ENCODE data around the gene PMEPA1.
"Not testable (repeated sequence)": the region's sequence is repeated elsewhere in the genome, so short reads cannot be mapped to it uniquely, and the experiment has no call there.

The PMEPA1 gene

GRCh38 chr20:57654363-57654997 is 55.3 kb downstream of the PMEPA1 start:
- in situ Hi-C loops (cut with MboI; ENCODE audit: low sequenced_read_pairs) = no loop called here

DNA sequence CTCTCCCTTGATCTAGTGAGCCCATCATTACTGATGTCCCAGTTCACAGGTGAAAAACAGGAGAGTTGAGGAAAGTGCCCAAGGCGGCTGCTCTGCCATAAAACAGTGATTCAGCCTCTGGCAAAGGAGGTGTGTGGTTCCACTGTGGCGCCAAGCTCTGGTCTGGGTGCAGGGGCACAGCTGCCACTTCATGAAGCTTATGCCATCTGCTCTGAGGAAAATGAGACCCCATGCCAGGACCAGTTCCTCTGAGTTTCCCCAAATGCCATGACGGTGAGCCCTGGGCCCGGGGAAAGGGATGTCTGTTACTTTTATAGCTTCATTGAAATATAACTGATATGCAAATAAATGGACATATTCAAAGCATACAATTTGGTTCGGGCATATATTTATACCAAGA is 55.9 kb downstream of the PMEPA1 start:
- in situ Hi-C loops (cut with MboI; ENCODE audit: low sequenced_read_pairs) = no loop called here

GRCh38 chr20:57653546-57653900 is 56.3 kb downstream of the PMEPA1 start:
- in situ Hi-C loops (cut with MboI; ENCODE audit: low sequenced_read_pairs) = no loop called here

DNA sequence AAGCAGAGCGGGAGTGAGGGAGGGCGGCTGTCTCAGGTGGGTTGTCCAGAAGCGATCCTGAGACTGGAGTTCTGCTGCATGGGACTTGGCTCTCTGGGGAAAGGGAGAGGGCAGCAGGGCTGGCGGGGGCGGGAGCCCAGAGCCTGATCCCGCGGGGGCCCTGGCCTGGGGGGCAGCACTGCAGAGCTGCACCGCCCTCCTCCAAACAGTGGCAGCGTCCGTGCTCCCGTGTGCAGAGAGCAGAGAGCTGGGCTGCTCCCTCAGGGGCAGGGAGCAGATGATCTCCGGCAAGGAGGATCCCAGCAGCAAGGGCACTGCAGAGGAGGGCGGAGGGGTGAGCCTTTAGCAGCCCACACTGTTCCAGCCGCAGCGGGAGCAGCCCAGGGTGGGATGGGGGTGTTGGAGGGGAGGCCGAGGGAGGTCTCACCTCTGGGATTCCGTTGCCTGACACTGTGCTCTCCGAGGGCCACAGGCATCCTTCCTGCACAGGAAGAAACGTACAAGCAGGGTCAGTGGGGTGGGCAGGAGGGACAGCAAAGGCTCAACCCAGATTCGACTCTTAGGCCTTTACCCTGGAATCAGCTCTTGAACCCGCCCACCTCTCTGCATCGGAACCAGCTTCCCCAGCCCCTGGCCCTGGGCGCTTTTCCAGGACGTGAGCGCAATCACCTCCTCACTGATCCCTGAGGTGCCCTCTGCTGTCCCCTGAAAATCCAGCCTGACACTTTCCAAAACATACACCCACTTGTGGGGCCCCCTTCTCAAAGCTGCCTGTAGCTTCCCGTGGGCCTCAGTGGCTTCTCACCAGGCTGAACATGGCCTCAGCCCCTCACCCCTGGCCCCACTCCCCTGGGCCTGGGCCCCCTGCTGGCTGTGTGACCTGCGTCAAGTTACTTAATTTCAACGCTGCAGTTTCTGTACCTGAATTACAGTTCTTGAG is 56.9 kb downstream of the PMEPA1 start:
- in situ Hi-C loops (cut with MboI; ENCODE audit: low sequenced_read_pairs) = no loop called here

- in situ Hi-C loops (cut with MboI; ENCODE audit: low sequenced_read_pairs) = no loop called here
Observed at GRCh38 chr20:57651881-57652605, 57.8 kb downstream of the PMEPA1 start.

DNA sequence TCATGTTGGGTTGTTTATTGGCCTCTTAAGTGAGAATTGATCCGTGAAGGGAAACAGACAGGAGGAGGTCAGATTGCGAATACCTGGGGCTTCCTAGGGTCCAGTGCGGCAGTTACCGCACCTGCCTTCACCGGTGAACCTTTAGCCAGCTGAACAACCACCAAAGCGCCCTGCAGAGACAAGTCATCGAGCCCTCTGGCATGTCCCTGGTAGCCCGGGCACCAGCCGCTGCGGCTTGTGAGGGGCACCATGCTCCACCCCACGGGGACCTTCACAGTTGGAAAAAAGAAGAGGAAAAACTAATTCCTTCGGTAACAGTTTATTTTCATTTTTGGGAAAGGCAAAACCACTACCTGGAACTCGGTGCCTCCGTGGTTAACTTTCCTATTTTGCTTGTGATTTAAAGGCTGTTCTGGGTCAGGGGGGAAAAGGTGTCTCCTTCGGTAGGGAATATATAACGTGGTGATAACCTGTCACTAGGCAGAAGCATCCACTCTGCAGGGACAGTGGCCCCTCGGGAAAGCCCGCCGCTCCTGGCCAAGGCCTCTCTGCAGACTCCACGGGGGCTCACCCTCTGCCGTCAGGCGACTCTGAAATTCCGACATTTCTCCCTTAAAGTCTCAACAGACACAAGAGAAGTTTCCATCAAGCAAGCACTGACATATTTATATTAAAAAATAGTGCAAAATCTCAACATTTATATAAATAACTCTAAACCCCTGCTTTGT is 58.9 kb downstream of the PMEPA1 start:
- in situ Hi-C loops (cut with MboI; ENCODE audit: low sequenced_read_pairs) = no loop called here

DNA sequence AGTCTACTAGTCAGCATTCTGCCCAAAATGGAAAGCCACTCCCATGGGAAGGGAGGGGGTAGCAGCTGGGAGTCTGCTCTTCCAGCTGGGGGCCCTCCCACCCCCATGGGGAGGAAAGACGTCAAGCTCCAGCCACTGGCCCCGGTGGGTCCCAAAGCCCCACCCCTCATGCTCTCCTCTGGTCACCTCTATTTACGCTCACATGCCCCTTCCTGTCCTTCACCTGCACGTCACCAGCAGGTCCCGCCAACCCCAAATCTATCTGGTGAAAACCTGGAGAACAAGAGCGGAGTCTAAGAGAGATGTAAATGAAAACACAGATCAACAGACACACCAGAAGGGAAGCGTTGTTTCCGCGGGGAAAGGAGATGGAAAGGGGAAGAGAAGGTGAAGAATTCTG is 59.5 kb downstream of the PMEPA1 start:
- in situ Hi-C loops (cut with MboI; ENCODE audit: low sequenced_read_pairs) = no loop called here

GRCh38 chr20:57649617-57650015 is 60.2 kb downstream of the PMEPA1 start:
- in situ Hi-C loops (cut with MboI; ENCODE audit: low sequenced_read_pairs) = no loop called here

- in situ Hi-C loops (cut with MboI; ENCODE audit: low sequenced_read_pairs) = no loop called here
Observed at GRCh38 chr20:57648878-57649616, 60.8 kb downstream of the PMEPA1 start.

DNA sequence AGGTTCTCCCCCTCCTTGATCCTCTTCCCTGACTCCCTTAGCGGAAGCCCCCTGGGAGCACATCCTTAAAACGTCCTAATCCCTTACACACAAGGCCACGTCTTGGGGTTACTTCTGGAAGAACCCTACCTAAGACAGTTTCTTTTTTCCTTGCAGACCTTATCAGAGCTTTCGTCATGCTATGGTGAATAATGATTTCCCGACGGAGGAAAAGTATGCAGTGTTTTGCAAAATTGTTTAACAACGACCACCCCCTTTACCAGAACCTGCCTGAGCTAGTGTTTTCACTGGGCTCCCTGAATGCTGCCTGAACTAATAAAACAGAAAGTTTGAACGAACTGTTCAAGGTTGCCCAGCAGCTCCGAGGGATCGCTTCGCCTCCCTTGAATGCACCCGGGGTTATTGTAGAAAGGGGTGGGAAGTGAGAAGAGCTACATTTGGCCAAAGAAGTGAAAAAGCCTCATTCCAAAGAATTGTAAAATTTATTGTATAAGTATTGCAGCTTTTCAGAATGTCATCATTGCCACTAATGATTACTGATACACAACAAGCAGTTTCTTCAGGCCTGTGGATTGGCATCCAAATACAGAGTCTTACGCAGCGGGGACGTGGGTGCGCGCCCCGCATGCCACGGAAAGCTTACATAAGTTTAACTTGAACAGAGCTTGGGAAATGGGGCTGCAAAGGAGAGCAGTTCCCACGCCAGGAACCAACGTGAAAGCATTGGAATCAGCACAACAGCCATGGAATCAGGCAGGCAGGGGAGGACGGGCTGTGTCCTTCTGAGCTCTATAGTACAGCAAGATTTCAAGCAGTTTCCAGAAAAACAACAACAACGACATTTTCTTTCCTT is 61.7 kb downstream of the PMEPA1 start:
- in situ Hi-C loops (cut with MboI; ENCODE audit: low sequenced_read_pairs) = no loop called here

- in situ Hi-C loops (cut with MboI; ENCODE audit: low sequenced_read_pairs) = no loop called here
Observed at GRCh38 chr20:57647006-57647932, 62.5 kb downstream of the PMEPA1 start.

DNA sequence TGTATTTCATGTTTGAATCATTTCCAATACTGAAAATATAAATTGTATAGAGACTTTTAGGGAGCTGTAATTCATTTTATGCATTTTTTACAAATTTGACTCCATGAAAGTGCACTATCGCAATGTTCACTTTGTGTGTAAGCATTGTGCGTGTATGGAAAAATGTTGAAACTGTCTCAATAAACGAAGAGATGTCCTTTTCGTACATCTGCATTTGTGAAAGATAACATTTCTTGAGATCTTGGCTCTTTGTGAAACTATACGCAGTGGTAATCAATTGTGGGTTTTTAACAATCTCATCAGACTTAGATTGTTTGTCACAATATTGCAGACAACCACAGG is 70.9 kb downstream of the PMEPA1 start:
- in situ Hi-C loops (cut with MboI; ENCODE audit: low sequenced_read_pairs) = no loop called here

- in situ Hi-C loops (cut with MboI; ENCODE audit: low sequenced_read_pairs) = no loop called here
Observed at GRCh38 chr20:57638173-57638894, 71.5 kb downstream of the PMEPA1 start.

GRCh38 chr20:57633945-57634491 is 75.8 kb downstream of the PMEPA1 start:
- in situ Hi-C loops (cut with MboI; ENCODE audit: low sequenced_read_pairs) = no loop called here

DNA sequence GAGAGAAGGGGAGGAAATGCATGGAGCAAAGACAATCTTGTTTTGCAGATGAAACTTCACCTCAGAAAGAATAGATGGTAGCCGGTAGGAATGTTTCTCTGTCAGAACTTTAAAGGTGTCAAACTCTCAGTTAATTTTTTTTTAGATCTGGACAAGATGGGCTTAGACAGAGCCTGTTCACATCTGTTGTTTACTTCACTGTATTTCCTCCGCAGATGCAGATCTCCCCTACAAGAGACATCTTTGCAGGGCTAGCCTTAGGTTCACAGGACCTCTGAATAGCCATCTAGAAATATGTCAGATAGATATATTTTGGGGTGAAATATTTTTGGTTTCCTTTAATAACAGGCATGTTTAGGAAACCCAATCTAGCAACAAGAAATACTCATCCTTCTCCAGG is 77.5 kb downstream of the PMEPA1 start:
- in situ Hi-C loops (cut with MboI; ENCODE audit: low sequenced_read_pairs) = no loop called here

GRCh38 chr20:57630061-57630460 is 79.8 kb downstream of the PMEPA1 start:
- in situ Hi-C loops (cut with MboI; ENCODE audit: low sequenced_read_pairs) = no loop called here

DNA sequence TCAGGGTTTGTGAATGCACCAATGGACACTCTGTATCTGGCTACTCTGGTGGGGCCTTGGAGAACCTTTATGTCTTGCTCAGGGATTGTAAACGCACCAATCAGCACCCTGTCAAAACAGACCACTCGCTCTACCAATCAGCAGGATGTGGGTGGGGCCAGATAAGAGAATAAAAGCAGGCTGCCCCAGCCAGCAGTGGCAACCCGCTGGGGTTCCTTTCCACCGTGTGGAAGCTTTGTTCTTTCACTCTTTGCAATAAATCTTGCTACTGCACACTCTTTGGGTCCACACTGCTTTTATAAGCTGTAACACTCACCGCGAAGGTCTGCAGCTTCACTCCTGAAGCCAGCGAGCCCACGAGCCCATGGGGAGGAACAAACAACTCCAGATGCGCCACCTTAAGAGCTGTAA is 80.3 kb downstream of the PMEPA1 start:
- in situ Hi-C loops (cut with MboI; ENCODE audit: low sequenced_read_pairs) = not testable (repeated sequence)

DNA sequence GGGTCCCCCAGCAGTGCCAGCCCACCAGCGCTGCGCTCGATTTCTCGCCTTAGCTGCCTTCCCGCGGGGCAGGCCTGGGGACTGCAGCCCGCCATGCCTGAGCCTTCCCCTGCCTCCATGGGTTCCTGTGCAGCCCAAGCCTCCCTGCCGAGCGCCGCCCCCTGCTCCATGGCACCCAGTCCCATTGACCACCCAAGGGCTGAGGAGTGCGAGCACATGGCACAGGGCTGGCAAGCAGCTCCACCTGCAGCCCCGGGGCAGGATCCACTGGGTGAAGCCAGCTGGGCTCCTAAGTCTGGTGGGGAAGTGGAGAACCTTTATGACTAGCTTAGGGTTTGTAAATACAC is 80.9 kb downstream of the PMEPA1 start:
- in situ Hi-C loops (cut with MboI; ENCODE audit: low sequenced_read_pairs) = not testable (repeated sequence)
